Esophagus (tissue), 2 donors: ENCODE results near the gene PRKN. TPM values are rescaled to one million over a fixed set of nuclear protein-coding genes. Genes with fewer than 3 reads are reported as not detected.

ENCODE experiments used
- H3K27ac ChIP-seq, 2 donors: one replicate each; pipeline ENCODE4 v1.5.1; 2013; ENCODE audit warnings: low read depth in 2 of 2, mild to moderate bottlenecking in 2 of 2, inconsistent platforms in 1 of 2, low read length in 1 of 2, moderate library complexity in 1 of 2
- H3K27me3 ChIP-seq, 2 donors: one replicate each; pipeline ENCODE4 v1.6.1; 2013; ENCODE audit warnings: low read length in 2 of 2, control low read depth in 1 of 2, mild to moderate bottlenecking in 1 of 2; ENCODE audit not compliant: insufficient read depth in 2 of 2, control insufficient read depth in 1 of 2
- H3K36me3 ChIP-seq, 2 donors: one replicate each; pipeline ENCODE4 v1.6.1; 2013; ENCODE audit warnings: low read length in 1 of 2; ENCODE audit not compliant: control insufficient read depth in 2 of 2, insufficient read depth in 2 of 2
- H3K4me1 ChIP-seq, 2 donors: one replicate each; pipeline ENCODE4 v1.6.1; 2013; ENCODE audit warnings: low read length in 1 of 2; ENCODE audit not compliant: control insufficient read depth in 2 of 2, insufficient read depth in 2 of 2
- H3K4me3 ChIP-seq, 2 donors: one replicate each; pipeline ENCODE4 v1.5.1; 2013; ENCODE audit warnings: low read length in 2 of 2, mild to moderate bottlenecking in 2 of 2, low read depth in 1 of 2, moderate library complexity in 1 of 2
- H3K9me3 ChIP-seq, 2 donors: one replicate each; pipeline ENCODE4 v1.6.1; 2013; ENCODE audit warnings: mild to moderate bottlenecking in 2 of 2, low read depth in 1 of 2, low read length in 1 of 2, moderate library complexity in 1 of 2; ENCODE audit not compliant: control insufficient read depth in 2 of 2, insufficient read depth in 1 of 2
- WGBS, 2 donors: extraction: QIAGEN DNeasy Blood & Tissue Kit; methylation state at CpG; one replicate each; pipeline ENCODE4 v1.1.7; 2013; 5-methylcytosine and 5-hydroxymethylcytosine counted together
- polyA plus RNA-seq, 2 donors: library from polyadenylated mRNA; stranded (reverse); fragments of 200-250 nt; gene quantifications; one replicate each; pipeline ENCODE4 v1.2.3, GENCODE V29; 2013
- donor health status: healthy with polysubstance abuse.
- donor health status: Bipolar disorder and iron deficiency.

The PRKN gene
- polyA plus RNA-seq, 2 donors: 0.28 to 0.45 TPM

DNA sequence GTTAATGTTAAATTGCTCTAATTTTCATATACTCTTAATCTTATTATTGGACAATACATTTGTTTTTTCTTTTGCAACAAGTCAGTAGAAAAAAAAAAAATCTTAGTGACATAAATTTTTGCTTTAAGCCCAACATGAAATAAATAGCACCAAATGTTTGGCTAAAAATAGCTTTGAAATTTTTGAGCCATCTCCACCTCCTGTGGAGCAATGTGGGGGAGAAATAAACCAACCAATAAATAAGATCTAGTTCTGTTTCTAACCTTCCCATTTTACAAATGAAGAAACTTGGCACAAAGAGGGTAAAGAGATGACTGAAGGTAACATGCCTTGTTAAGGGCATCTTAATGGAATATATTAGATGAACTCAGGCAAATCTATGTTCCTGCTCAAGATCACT lies 91.4 kb downstream of the PRKN start:
- Histone ChIP-seq H3K27me3 (no peaks in the 10 kb centered on the region), H3K4me1 (peaks cover 0 to 2% of the 10 kb centered on the region in 2 donors), H3K27ac (no peak overlapping the region), H3K4me3 (no peak overlapping the region), H3K36me3 (no peaks in the 10 kb centered on the region), H3K9me3 (no peaks in the 10 kb centered on the region)

DNA sequence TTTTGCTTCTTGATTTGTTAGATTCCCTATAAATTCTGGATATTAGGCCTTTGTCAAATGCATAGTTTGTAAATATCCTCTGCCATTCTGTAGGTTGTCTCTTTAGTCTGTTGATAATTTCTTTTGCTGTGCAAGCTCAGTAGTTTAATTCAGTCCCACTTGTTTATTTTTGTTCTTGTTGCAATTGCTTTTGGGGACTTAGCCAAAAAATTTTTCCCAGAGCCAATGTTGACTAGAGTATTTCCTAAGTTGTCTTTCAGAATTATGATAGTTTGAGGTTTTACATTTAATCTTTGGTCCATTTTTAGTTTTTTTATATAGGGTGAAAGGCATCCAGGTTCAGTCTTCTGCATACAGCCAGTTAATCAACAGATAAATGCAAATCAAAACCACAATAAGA lies 96.0 kb downstream of the PRKN start:
- Histone ChIP-seq H3K4me1 (peaks cover 0 to 2% of the 10 kb centered on the region in 2 donors), H3K36me3 (no peaks in the 10 kb centered on the region), H3K9me3 (no peaks in the 10 kb centered on the region), H3K27ac (no peak overlapping the region), H3K4me3 (no peak overlapping the region), H3K27me3 (no peaks in the 10 kb centered on the region)

DNA sequence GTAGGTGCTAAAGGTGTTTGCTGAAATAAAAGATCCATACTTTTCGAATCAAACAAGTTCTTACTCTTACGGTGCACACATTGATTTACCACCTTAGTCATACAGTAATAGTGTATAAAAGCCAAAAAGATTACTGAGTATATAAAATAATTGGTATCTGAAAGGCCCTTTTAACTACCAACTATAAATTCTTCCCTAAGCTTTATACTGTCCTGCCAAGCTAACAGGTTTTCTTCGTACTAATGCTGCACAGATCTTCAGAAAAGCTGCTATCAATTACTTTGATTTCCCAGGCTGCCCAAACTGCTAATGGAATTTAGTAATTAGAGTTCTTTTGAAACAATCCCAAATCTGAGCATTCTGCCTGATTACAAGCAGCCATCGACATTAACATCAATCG lies 97.5 kb downstream of the PRKN start:
- Histone ChIP-seq H3K27ac (no peak overlapping the region), H3K4me1 (peaks cover 0 to 2% of the 10 kb centered on the region in 2 donors), H3K27me3 (no peaks in the 10 kb centered on the region), H3K36me3 (no peaks in the 10 kb centered on the region), H3K4me3 (no peak overlapping the region), H3K9me3 (no peaks in the 10 kb centered on the region)
- WGBS, 2 donors: 94 to 97% methylated on average over 5 of the region's 5 CpGs

DNA sequence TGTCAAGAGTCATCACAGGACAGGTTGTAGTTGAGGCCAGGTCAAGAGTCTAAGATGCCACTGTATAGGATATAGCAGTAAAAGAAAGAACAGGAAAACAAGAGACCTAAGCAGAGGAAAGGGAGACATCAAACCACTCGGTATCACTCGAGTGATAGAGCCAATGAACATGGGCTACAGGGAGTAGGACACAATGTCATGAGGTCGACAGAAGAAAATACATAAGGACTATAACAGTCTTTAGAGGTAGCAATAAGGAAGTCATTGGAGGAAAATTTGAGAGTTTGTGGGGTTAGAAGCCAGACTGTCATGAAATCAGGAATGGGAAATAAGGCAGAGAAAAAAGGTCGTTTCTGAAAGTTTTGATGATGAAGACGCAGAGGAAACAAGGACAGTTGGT lies 99.7 kb downstream of the PRKN start:
- 88 to 90% methylated on average over 5 of the region's 5 CpGs for WGBS, 2 donors
- Histone ChIP-seq H3K36me3 (no peaks in the 10 kb centered on the region), H3K27ac (no peak overlapping the region), H3K4me1 (no peaks in the 10 kb centered on the region), H3K9me3 (no peaks in the 10 kb centered on the region), H3K27me3 (no peaks in the 10 kb centered on the region), H3K4me3 (no peak overlapping the region)

DNA sequence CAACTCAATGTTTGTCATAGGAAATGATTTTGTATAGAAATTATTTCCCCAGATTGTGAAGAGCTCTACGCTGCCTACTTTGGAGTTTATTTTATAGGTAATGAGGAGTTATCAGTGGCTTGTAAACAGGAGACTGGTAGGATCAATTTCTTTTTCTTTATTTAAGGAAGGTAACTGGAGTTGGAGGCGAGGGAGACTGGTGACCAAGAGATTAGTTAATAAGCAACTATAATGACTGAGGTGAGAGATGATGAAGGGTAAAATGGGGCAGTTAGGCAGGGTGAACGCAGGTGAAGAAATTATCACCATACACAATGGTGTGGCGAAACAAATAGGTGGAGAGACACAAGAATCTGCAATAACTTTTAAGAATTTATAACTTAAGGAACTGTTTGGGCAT lies 100.2 kb downstream of the PRKN start:
- WGBS, 2 donors: 64 to 82% methylated on average over 4 of the region's 4 CpGs
- H3K4me1 ChIP-seq: no peaks in the 10 kb centered on the region
- H3K27me3 ChIP-seq: no peaks in the 10 kb centered on the region
- no peak overlapping the region for H3K4me3 ChIP-seq
- H3K27ac ChIP-seq: no peak overlapping the region
- no peaks in the 10 kb centered on the region for H3K9me3 ChIP-seq
- no peaks in the 10 kb centered on the region for H3K36me3 ChIP-seq

DNA sequence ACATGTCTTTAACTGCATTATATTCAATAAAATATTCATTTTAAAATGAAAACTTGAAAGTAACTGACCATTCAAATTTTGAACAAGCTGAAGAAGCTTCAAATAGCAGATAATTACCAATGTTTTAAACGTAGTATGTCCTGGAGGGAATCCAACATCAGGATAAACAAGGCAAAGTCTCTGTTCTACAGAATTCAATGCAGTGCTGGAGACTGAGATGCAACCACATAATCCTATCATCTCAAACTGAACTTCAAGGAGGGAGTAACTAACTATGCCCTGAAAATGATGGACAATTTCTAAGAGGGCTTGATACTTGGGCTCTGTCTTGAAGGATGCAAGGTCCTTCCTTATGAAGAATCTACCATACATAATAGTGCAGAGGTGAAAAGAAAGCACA lies 100.7 kb downstream of the PRKN start:
- WGBS, 2 donors: 46 to 50% methylated on average over 1 of the region's 1 CpG
- H3K4me3 ChIP-seq: no peak overlapping the region
- no peaks in the 10 kb centered on the region for H3K27me3 ChIP-seq
- no peaks in the 10 kb centered on the region for H3K36me3 ChIP-seq
- H3K4me1 ChIP-seq: peaks cover 0 to 1% of the 10 kb centered on the region in 2 donors
- no peaks in the 10 kb centered on the region for H3K9me3 ChIP-seq
- no peak overlapping the region for H3K27ac ChIP-seq

DNA sequence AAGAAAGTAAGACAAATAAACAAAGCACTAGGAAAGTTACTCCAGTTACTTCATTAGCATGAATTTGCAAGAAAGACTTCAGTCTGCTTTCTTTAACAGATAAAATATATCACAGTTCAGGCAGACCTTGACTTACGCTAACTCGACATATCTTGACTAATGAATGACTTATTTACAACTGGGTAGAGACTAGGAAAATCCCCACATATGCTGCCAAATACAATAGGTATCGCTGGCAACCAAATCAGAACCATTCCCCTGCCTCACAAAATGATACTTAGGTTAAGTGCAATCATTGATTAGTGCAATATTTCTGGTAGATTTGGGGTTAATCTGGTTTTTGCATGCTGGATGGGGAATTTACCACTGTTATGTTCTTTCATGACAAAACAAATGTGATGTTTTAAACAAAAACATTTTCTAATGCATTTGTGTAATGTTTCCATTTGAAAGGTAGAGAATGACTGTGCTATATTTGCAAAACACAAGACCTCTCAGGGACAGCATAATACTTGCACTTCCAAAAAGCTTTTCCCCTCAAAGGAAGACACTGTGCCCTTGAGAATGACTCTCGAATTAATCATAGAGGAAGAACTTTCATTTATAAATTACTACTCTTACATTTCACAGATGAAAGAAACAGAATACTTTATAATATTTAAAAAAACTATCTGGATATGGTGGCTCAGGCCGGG lies 101.6 kb downstream of the PRKN start:
- H3K27ac ChIP-seq: no peak overlapping the region
- peaks cover 0 to 3% of the 10 kb centered on the region in 2 donors for H3K4me1 ChIP-seq
- H3K27me3 ChIP-seq: no peaks in the 10 kb centered on the region
- no peaks in the 10 kb centered on the region for H3K9me3 ChIP-seq
- no peak overlapping the region for H3K4me3 ChIP-seq
- H3K36me3 ChIP-seq: no peaks in the 10 kb centered on the region
- WGBS, 2 donors: 55 to 61% methylated on average over 5 of the region's 5 CpGs

DNA sequence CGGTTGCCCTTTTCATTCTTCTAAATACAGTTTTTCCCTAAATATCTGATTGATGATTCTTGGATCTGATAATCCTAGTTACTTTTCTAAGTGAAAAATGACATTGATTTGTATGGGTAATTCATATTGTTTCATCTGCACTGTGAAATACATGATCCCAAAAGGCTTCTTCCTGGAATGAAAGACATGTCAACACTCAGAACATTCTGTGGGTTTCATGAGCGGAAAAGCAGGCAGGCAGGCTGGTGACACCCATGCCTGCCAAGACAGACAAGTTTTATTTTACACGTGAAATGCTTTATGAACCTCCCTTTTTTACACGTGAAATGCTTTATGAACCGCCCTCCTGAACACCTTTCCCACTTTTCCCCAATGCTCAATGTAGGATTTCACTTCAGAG lies 105.0 kb downstream of the PRKN start:
- 59 to 68% methylated on average over 5 of the region's 5 CpGs for WGBS, 2 donors
- Histone ChIP-seq H3K9me3 (no peaks in the 10 kb centered on the region), H3K27ac (no peak overlapping the region), H3K4me3 (no peak overlapping the region), H3K4me1 (peaks cover 0 to 3% of the 10 kb centered on the region in 2 donors), H3K36me3 (no peaks in the 10 kb centered on the region), H3K27me3 (no peaks in the 10 kb centered on the region)

DNA sequence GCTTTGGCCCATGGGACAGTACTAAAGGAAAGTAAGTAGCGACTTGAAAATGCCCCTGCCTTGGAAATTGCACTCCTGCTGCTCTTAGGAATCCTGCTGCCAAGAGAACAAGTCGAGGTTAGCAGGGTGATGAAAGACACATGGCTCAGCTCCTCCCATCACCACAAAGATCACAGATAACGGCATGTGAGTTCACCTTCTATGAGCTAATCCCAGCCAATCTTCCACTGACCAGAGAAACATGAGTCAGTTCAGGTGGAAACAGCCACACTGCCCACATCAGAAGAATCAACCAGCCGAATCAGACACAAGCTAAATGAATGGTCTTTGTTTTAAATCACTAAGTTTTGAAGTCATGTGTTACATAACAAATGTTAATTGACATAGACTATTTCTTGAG lies 106.3 kb downstream of the PRKN start:
- WGBS, 2 donors: 57 to 66% methylated on average over 4 of the region's 4 CpGs
- H3K4me1 ChIP-seq: peaks cover 0 to 3% of the 10 kb centered on the region in 2 donors

DNA sequence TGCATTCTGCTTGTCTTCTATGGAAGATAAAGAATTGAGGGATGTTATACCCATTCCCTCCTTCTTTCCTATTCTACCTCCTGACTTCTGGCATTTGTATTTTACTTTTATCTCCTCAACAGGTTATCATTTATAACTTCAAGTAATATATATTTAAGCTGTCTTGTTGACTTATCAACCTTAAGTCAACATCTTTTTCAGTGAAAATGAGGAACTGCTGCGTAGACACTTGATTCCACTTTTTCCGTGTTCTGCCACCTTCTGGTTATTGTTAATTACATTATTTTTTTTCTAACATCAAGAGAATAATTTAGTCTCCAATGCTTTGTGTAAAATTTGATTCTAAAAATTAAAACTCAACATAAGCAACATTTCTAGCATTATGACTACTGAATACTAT lies 107.5 kb downstream of the PRKN start:
- H3K27me3 ChIP-seq: no peaks in the 10 kb centered on the region
- no peaks in the 10 kb centered on the region for H3K9me3 ChIP-seq
- H3K36me3 ChIP-seq: no peaks in the 10 kb centered on the region
- no peak overlapping the region for H3K4me3 ChIP-seq
- peaks cover 0 to 3% of the 10 kb centered on the region in 2 donors for H3K4me1 ChIP-seq
- H3K27ac ChIP-seq: no peak overlapping the region
- WGBS, 2 donors: 81 to 86% methylated on average over 2 of the region's 2 CpGs

More for the DNA sequence above, 106.3 kb downstream of the PRKN start:
- no peak overlapping the region for H3K4me3 ChIP-seq
- no peak overlapping the region for H3K27ac ChIP-seq
- no peaks in the 10 kb centered on the region for H3K9me3 ChIP-seq
- H3K27me3 ChIP-seq: no peaks in the 10 kb centered on the region
- H3K36me3 ChIP-seq: no peaks in the 10 kb centered on the region
